ENCODE measurements around the gene ZC3H12D.

ZC3H12D gene

GRCh38 chr6:149397384-149397783 is 87.4 kb downstream of the ZC3H12D start:
- TF ChIP-seq CTCF (IDR thresholded peaks at IDR 0.05; ENCODE audit: control extremely low read depth, extremely low read depth, low read depth, missing control alignments): no peak
- no peak for DNase-seq (ENCODE audit: extremely low spot score)
- ChIA-PET POLR2A (no interaction called here), CTCF (interaction anchor here (0.9 to 1.6 kb wide), 4 partner anchors 12 to 34 kb away, joined by 3 to 6 read pairs (median 4); no protein-coding TSS in a partner anchor)
